Stomach smooth muscle (tissue), 2 donors: Measurements from ENCODE around the gene DDX4.

Experiments used
- H3K27ac ChIP-seq: one replicate; pipeline ENCODE4 v1.7.0; 2013; ENCODE audit warnings: mild to moderate bottlenecking, low read length, inconsistent platforms
- H3K27me3 ChIP-seq, 2 donors: one replicate each; pipeline ENCODE4 v1.7.0; 2013; ENCODE audit warnings: low read length in 2 of 2; ENCODE audit not compliant: insufficient read depth in 2 of 2, control insufficient read depth in 1 of 2
- H3K36me3 ChIP-seq, 2 donors: one replicate each; pipeline ENCODE4 v1.7.0; 2013; ENCODE audit warnings: low read length in 2 of 2; ENCODE audit not compliant: control insufficient read depth in 2 of 2, insufficient read depth in 2 of 2
- H3K4me1 ChIP-seq: one replicate; pipeline ENCODE4 v1.7.0; 2013; ENCODE audit warnings: low read length; ENCODE audit not compliant: control insufficient read depth, insufficient read depth
- H3K4me3 ChIP-seq, 2 donors: one replicate each; pipeline ENCODE4 v1.7.0; 2013; ENCODE audit warnings: low read length in 2 of 2
- H3K9ac ChIP-seq, 2 donors: one replicate each; pipeline ENCODE4 v1.7.0; 2013; ENCODE audit warnings: low read length in 2 of 2, mild to moderate bottlenecking in 1 of 2
- H3K9me3 ChIP-seq, 2 donors: one replicate each; pipeline ENCODE4 v1.7.0; 2013; ENCODE audit warnings: low read length in 2 of 2; ENCODE audit not compliant: control insufficient read depth in 2 of 2
- donor health status: healthy.
- donor health status: Pancreatic carcinoma.

The DDX4 gene

DNA sequence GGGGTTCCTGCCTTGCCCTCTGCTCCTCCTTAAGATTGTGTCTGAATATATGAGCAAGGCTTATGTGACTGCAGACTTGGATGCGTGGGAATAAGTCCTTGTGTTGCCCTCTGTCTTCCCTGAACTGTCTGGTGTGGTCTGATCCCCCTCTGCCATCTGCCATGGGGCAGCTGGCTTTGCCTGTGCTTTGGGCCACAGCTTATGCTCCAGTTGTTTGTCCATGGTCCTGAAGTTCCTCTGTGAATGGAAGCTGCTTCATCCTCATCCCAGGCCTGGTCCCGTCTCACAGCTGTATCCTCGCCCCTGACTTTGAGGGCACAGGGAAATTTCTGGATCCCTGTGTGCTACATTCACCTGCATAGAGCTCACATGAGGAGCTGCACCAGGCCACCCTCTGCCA, 128.0 kb downstream of the DDX4 start:
- Histone ChIP-seq H3K4me3 (no peak overlapping the region), H3K27me3 (no peaks in the 10 kb centered on the region), H3K9me3 (peaks cover 0 to under 1% of the 10 kb centered on the region in 2 donors), H3K4me1 (no peaks in the 10 kb centered on the region), H3K36me3 (no peaks in the 10 kb centered on the region), H3K27ac (no peak overlapping the region), H3K9ac (no peak overlapping the region)

DNA sequence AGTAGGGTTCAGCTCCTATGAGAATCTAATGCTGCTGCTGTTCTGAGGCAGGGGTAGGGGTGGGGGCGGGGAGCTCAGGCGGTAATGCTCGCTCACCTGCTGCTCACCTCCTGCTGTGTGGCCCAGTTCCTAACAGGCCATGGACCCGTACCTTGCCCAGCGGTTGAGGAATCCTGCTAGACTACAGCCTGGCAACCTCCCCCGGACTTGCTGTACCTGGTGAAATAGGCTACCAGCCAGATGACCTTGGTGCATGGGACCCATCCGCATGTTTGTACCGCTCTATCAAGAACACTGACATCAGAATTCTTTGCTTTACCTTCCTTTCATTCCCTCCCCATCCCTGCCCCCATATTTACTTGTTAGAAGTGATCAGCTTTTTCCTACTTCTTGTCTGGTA, 128.6 kb downstream of the DDX4 start:
- Histone ChIP-seq H3K36me3 (no peaks in the 10 kb centered on the region), H3K4me3 (no peak overlapping the region), H3K27ac (no peak overlapping the region), H3K27me3 (no peaks in the 10 kb centered on the region), H3K9me3 (no peaks in the 10 kb centered on the region), H3K9ac (no peak overlapping the region), H3K4me1 (no peaks in the 10 kb centered on the region)
